ENCODE measurements around the gene CIB4.

The CIB4 gene

GRCh38 chr2:26631401-26632170, 9.6 kb downstream of the CIB4 start:
- DNase-seq (ENCODE audit: low read depth), result no peak
- TF ChIP-seq CTCF (IDR thresholded peaks at IDR 0.05; ENCODE audit: control insufficient read depth, insufficient read depth, low read depth, low read length, missing control alignments), result no peak
- H3K4me3 ChIP-seq (ENCODE audit: control insufficient read depth, low read depth, low read length), result no peak overlapping the region

GRCh38 chr2:26630669-26631360, 10.4 kb downstream of the CIB4 start:
- no peak for TF ChIP-seq CTCF (IDR thresholded peaks at IDR 0.05; ENCODE audit: control insufficient read depth, insufficient read depth, low read depth, low read length, missing control alignments)
- no peak for DNase-seq (ENCODE audit: low read depth)
- no peak overlapping the region for H3K4me3 ChIP-seq (ENCODE audit: control insufficient read depth, low read depth, low read length)

DNA sequence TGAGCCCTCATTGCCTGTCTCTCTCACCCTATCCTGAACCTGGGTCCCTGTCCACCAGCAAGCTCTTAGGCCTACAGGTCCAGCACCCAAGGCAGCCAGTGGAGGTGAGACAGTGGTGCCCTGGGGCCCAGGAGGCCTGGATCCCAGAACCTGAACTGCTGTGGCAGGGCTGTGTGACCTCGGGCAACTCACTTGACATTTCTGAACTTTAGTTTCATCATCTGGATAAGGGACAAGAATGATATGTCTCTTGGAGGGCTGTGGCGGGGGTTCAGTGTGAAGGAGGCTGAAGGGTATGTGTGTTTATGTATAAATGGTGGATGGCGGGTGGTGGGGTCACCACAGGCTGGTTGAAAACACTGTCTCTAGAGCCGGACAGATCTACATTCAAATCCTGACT, 10.9 kb downstream of the CIB4 start:
- no peak for DNase-seq (ENCODE audit: low read depth)
- no peak overlapping the region for H3K4me3 ChIP-seq (ENCODE audit: control insufficient read depth, low read depth, low read length)
- no peak for TF ChIP-seq CTCF (IDR thresholded peaks at IDR 0.05; ENCODE audit: control insufficient read depth, insufficient read depth, low read depth, low read length, missing control alignments)

GRCh38 chr2:26629751-26630150, 11.4 kb downstream of the CIB4 start:
- DNase-seq (ENCODE audit: low read depth), result no peak
- no peak for TF ChIP-seq CTCF (IDR thresholded peaks at IDR 0.05; ENCODE audit: control insufficient read depth, insufficient read depth, low read depth, low read length, missing control alignments)
- no peak overlapping the region for H3K4me3 ChIP-seq (ENCODE audit: control insufficient read depth, low read depth, low read length)

DNA sequence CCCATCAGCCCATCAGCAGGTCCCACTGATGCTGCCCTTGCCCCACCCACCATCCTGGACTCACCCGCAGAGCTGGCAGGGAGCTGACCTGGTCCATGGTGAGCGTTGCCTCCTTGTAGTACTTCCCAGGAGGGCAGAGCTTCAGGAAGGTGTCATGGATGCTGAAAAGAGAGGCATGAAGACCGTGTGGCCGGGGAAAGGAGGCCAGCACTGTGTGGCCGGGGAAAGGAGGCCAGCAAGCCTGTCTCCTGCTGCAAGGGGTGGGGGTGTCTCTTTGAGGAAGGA, 11.9 kb downstream of the CIB4 start:
- H3K4me3 ChIP-seq (ENCODE audit: control insufficient read depth, low read depth, low read length), result no peak overlapping the region
- DNase-seq (ENCODE audit: low read depth), result no peak
- no peak for TF ChIP-seq CTCF (IDR thresholded peaks at IDR 0.05; ENCODE audit: control insufficient read depth, insufficient read depth, low read depth, low read length, missing control alignments)

DNA sequence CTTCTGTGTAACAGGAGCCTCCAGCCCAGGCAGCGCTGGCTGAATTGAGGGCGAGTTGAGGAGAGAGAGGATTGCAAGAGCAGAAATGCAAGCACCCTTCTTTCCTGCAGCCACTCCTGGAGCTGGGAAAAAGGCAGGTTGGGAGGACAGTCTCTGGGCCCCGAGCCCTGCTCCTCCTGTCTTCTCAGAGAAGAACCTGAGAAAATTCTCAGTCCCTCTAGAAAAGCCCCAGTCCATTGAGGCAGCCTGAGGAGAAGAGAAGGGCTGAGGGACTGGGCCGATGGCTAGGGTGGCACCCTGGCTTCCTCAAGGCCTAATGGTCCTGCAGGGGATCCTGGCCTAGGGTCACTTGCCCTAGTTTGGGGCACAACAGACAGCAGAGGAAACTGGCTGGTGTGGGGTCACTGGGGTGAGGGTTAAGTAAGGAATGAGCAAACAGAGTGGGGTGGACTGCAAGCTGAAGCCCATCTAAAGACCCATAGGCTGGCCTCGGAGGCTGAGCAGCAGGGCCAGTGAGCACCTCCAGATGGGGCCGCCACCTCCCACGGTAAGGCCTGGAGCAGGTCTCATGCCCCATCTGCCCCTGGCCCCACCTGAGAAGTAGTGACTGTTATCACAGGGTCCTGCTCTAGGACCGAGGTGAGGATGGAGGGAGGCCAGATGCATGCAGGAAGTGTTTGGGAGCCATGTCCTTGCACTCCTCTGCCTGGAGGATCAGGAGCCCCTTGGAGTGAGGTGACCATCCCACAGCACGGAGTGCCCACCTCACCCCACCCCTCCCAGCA, 12.4 kb downstream of the CIB4 start:
- no peak overlapping the region for H3K4me3 ChIP-seq (ENCODE audit: control insufficient read depth, low read depth, low read length)
- no peak for TF ChIP-seq CTCF (IDR thresholded peaks at IDR 0.05; ENCODE audit: control insufficient read depth, insufficient read depth, low read depth, low read length, missing control alignments)
- DNase-seq (ENCODE audit: low read depth), result no peak
